Measurements from ENCODE around the gene CYP3A5.

Gene CYP3A5

DNA sequence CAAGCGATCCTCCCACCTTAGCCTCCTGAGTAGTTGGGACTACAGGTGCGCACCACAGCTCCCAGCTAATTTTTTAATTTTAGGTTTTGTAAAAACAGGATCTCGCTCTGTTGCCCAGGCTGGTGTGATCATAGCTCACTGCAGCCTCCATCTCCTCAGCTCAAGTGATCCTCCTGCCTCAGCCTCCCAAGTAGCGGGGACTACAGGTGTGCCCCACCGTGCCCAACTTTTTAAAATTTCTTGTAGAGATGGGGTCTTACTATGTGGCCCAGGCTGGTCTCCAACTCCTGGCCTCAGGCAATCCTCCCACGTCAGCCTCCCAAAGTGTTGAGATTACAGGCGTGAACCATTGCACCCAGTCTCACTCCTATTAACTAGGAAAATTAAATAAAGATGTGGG is 74.3 kb downstream of the CYP3A5 start:
- TF ChIP-seq, protein P1, sequence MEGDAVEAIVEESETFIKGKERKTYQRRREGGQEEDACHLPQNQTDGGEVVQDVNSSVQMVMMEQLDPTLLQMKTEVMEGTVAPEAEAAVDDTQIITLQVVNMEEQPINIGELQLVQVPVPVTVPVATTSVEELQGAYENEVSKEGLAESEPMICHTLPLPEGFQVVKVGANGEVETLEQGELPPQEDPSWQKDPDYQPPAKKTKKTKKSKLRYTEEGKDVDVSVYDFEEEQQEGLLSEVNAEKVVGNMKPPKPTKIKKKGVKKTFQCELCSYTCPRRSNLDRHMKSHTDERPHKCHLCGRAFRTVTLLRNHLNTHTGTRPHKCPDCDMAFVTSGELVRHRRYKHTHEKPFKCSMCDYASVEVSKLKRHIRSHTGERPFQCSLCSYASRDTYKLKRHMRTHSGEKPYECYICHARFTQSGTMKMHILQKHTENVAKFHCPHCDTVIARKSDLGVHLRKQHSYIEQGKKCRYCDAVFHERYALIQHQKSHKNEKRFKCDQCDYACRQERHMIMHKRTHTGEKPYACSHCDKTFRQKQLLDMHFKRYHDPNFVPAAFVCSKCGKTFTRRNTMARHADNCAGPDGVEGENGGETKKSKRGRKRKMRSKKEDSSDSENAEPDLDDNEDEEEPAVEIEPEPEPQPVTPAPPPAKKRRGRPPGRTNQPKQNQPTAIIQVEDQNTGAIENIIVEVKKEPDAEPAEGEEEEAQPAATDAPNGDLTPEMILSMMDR (conservative IDR thresholded peaks at IDR 0.05; ENCODE audit: low read depth, low read length) = no peak
- DNase-seq (ENCODE audit: low read depth) = no peak
- no peak overlapping the region for H3K4me3 ChIP-seq (ENCODE audit: low read depth, low read length)

DNA sequence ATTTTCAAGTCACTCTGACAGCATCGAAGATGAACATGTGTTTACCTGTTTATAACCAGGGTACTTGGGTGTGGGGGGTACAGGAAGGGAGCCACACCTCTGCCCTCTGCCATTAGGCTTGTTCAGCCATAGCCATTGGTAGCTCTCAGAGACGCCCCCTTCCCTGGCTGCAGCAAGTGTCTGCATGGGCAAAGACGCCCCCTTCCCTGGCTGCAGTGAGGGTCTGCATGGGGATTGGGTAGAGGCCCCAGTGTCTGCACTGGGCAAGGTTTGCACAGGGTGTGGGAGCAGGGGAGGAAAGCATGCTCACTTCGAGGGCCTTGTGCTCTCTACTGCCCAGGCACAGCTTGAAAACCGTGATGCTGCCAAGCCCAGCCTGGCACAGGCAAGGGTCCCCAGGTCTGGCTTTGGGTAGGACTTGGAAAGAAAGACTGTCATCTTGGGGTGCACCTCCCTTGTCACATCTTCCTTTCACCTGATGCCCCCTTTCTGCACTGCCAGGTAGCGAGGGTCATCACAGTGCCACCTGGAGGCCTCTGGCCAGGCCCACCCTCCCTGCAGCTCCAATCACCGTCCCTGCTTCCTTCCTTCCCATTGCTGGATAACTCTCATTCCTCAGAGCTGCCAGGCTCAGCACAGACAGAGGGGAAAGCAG is 78.0 kb downstream of the CYP3A5 start:
- TF ChIP-seq, protein P1 (conservative IDR thresholded peaks at IDR 0.05; ENCODE audit: low read depth, low read length) = no peak
- no peak overlapping the region for H3K4me3 ChIP-seq (ENCODE audit: low read depth, low read length)
- DNase-seq (ENCODE audit: low read depth) = no peak

DNA sequence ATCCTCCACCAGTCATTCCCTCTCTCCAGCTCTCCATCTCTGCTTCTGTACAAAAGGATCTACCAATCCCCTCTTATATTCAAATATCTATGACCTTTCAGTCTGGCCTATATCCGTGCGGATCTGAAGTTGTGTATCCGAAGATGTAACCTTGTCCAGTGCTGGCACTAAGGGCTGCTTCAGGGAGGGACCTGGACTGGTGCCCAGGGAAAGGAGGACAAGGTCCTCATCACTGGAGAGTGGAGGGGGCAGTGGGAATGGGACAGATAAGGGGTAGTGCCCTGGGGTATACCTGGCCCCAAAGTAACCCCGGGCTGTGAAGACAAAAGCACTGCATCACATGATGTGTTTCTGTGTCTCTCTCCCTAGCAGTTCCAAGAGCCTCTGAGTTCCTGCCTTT is 80.0 kb downstream of the CYP3A5 start:
- TF ChIP-seq, protein P1 (conservative IDR thresholded peaks at IDR 0.05; ENCODE audit: low read depth, low read length) = no peak
- H3K4me3 ChIP-seq (ENCODE audit: low read depth, low read length) = no peak overlapping the region
- DNase-seq (ENCODE audit: low read depth) = no peak
